Prostate gland (tissue), 2 donors: Measurements from ENCODE around the gene PSMD5. TPM values are rescaled to one million over a fixed set of nuclear protein-coding genes. Genes with fewer than 3 reads are reported as not detected.
A peak's percentile ranks its signal among the peaks of the same experiment; 100 is the strongest.

Experiments
- DNase-seq: peaks from one replicate; pipeline ENCODE4 v3.0.0-alpha.2; 2019; ENCODE audit warnings: low spot score
- H3K27ac ChIP-seq, 2 donors: fragments of 200-600 bp; sonication (generic); 2 replicates each; pipeline ENCODE4 v1.5.1; 2017 to 2019
- H3K27me3 ChIP-seq: fragments of 200-600 bp; sonication (generic); replicated peaks from 2 replicates; pipeline ENCODE4 v1.5.1; 2019; ENCODE audit not compliant: insufficient read depth
- H3K36me3 ChIP-seq, 2 donors: fragments of 200-600 bp; sonication (generic); 1 replicate in 1 of 2; 2 replicates in 1 of 2; pipeline versions ENCODE4 v1.5.1 to v1.8.1; 2017 to 2019
- H3K4me1 ChIP-seq: fragments of 200-600 bp; sonication (generic); replicated peaks from 2 replicates; pipeline ENCODE4 v1.5.1; 2019
- H3K4me3 ChIP-seq, 2 donors: fragments of 200-600 bp; sonication (generic); 2 replicates each; pipeline ENCODE4 v1.5.1; 2017 to 2019
- H3K9me3 ChIP-seq: fragments of 200-600 bp; sonication (generic); 2 replicates; pipeline ENCODE4 v1.5.1; 2017
- CTCF ChIP-seq, 4 experiments: fragments of 200-600 bp in 2 of 4; fragments of 450-650 bp in 2 of 4; sonication (generic) in 2 of 4; IDR thresholded peaks; 1 replicate in 3 of 4; 2 replicates in 1 of 4; pipeline ENCODE4 v1.5.1; 2016 to 2019; ENCODE audit warnings: antibody characterized with exemption in 4 of 4, mild to moderate bottlenecking in 2 of 4, moderate library complexity in 2 of 4
- POLR2A ChIP-seq: fragments of 450-650 bp; IDR thresholded peaks from one replicate; pipeline ENCODE4 v1.6.1; 2016; ENCODE audit warnings: antibody characterized with exemption, mild to moderate bottlenecking
- POLR2AphosphoS5 ChIP-seq: sonication (generic); formaldehyde crosslinking; IDR thresholded peaks from one replicate; pipeline ENCODE4 v1.6.1; 2017; ENCODE audit warnings: antibody characterized with exemption
- WGBS: methylation state at CpG from one replicate; pipeline ENCODE4 v1.1.5; 2018; 5-methylcytosine and 5-hydroxymethylcytosine counted together
- intact Hi-C: fragments of 100-400 bp; cut with DNase I; formaldehyde crosslinking; loops from one replicate; pipeline ENCODE4 v1.14.2; 2022
- total RNA-seq, 2 donors: library from RNA; depleted of rRNA; stranded (reverse); fragments of >200 nt; gene quantifications; one replicate each; pipeline ENCODE4 v1.1.0, GENCODE V29; 2016

PSMD5 gene
- total RNA-seq, 2 donors from 2014 or later, result 30.0 to 36.3 TPM

GRCh38 chr9:120877276-120878034, 34.7 kb upstream of the PSMD5 start:
- TF ChIP-seq POLR2A (peak; percentile 13), CTCF (IDR thresholded peaks at IDR 0.05) (peak in 1 of 4 experiments; percentile 19), POLR2AphosphoS5 (peak; percentile 6)
- DNase-seq, result peak; percentile 32
- peak overlapping the region; percentile 91 to 92 for H3K27ac ChIP-seq
- H3K9me3 ChIP-seq, result no peaks in the 10 kb centered on the region
- H3K36me3 ChIP-seq, result no peaks in the 10 kb centered on the region
- intact Hi-C loops, result loop anchor here (2.0 to 10.0 kb wide), 3 partner anchors 59 to 195 kb away; partner anchors contain the start of gene CNTRL
- no peaks in the 10 kb centered on the region for H3K27me3 ChIP-seq
- H3K4me3 ChIP-seq, result peak overlapping the region; percentile 52 to 63
- 2% methylated on average over 44 of the region's 63 CpGs for WGBS
- H3K4me1 ChIP-seq, result no peaks in the 10 kb centered on the region

- Histone ChIP-seq H3K9me3 (no peaks in the 10 kb centered on the region), H3K4me3 (peak within 1 kb of the TSS; percentile 52 to 63), H3K4me1 (no peaks in the 10 kb centered on the region), H3K27me3 (no peaks in the 10 kb centered on the region), H3K27ac (peak within 1 kb of the TSS; percentile 91 to 92), H3K36me3 (no peaks in the 10 kb centered on the region)
- DNase-seq, result no peak
- TF ChIP-seq CTCF (IDR thresholded peaks at IDR 0.05) (no peak), POLR2A (no peak), POLR2AphosphoS5 (no peak)
- intact Hi-C loops, result loop anchor here (2.0 to 10.0 kb wide), 3 partner anchors 60 to 195 kb away; partner anchors contain the start of gene CNTRL
- 0% methylated on average over 33 of the region's 45 CpGs for WGBS
These were observed 34.1 kb upstream of the PSMD5 start, which contains the start of gene PHF19 for GRCh38 chr9:120876842-120877240. PHF19 (minus strand) TSS chr9:120877188; CDS start chr9:120874741, 2,447 bp downstream.

GRCh38 chr9:120875954-120876841, 33.5 kb upstream of the PSMD5 start:
- Histone ChIP-seq H3K9me3 (no peaks in the 10 kb centered on the region), H3K27ac (peak overlapping the region; percentile 91 to 92), H3K27me3 (no peaks in the 10 kb centered on the region), H3K4me1 (no peaks in the 10 kb centered on the region), H3K36me3 (no peaks in the 10 kb centered on the region), H3K4me3 (peak overlapping the region; percentile 52 to 63)
- intact Hi-C loops, result loop anchor here (2.0 to 10.0 kb wide), 3 partner anchors 61 to 196 kb away; partner anchors contain the start of gene CNTRL
- TF ChIP-seq POLR2AphosphoS5 (peak; percentile 61), POLR2A (peak; percentile 36), CTCF (IDR thresholded peaks at IDR 0.05) (peak in 2 of 4 experiments; percentile 2 to 13)
- peak; percentile 64 for DNase-seq
- WGBS, result 2% methylated on average over 61 of the region's 65 CpGs

GRCh38 chr9:120875643-120875953, 32.9 kb upstream of the PSMD5 start:
- H3K4me3 ChIP-seq, result no peak overlapping the region
- intact Hi-C loops, result loop anchor here (5.0 to 10.0 kb wide), 2 partner anchors 121 to 197 kb away; partner anchors contain the start of gene CNTRL
- H3K27ac ChIP-seq, result peak overlapping the region; percentile 91 to 92
- H3K9me3 ChIP-seq, result no peaks in the 10 kb centered on the region
- H3K36me3 ChIP-seq, result no peaks in the 10 kb centered on the region
- WGBS, result 41% methylated on average over 7 of the region's 7 CpGs
- TF ChIP-seq POLR2A (no peak), CTCF (IDR thresholded peaks at IDR 0.05) (no peak), POLR2AphosphoS5 (no peak)
- no peaks in the 10 kb centered on the region for H3K27me3 ChIP-seq
- no peaks in the 10 kb centered on the region for H3K4me1 ChIP-seq
- no peak for DNase-seq
